ENCODE results near the gene FHOD3.

DNA sequence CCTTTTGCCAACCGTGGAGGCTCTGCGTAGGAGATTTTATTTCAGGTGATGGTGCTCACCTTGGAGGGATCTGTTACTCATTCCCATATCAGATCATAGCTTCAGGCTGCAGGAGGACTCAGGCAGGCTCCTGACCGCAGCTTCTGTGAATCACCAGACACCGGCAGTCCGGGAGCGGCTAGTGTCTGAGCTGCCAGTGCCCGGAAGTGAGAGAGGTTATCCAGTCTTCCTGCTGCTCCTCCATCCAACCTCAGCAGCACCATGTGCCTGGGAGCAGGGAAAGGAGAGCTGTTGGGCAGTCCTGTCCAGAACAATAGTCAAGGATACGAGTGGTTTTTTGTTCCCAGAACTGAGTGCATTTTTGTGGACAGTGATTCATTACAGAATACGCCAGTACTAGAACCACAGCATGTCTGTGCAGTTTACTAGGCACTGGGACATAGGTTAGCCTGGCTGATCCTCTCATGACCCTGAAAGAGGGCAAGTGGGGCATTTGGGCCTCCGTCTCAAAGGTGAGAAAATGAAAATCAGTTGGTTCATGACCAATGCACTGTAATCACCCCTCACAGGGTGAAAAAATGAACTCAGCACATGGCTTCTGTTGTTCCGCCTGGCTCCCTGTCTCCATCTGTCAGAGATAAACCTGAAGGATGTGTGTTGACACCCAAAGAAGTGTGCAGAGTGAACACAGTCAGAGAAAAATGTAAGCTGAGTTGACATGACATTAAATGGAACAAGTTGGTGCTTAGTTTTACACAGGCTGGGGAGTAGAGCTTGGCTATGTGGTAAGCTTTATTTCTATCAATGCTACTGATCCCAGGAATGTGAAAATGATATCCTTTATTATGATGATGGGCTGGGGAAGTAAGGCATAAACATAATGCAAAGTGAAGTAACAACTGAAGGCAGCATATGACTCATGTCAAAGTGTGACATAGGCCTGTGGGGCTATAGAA lies 12.2 kb downstream of the FHOD3 start:
- TF ChIP-seq POLR2A (IDR thresholded peaks at IDR 0.05; ENCODE audit: low read length): no peak
- no peak for TF ChIP-seq JUNB (IDR thresholded peaks at IDR 0.05)
- TF ChIP-seq, protein P1, sequence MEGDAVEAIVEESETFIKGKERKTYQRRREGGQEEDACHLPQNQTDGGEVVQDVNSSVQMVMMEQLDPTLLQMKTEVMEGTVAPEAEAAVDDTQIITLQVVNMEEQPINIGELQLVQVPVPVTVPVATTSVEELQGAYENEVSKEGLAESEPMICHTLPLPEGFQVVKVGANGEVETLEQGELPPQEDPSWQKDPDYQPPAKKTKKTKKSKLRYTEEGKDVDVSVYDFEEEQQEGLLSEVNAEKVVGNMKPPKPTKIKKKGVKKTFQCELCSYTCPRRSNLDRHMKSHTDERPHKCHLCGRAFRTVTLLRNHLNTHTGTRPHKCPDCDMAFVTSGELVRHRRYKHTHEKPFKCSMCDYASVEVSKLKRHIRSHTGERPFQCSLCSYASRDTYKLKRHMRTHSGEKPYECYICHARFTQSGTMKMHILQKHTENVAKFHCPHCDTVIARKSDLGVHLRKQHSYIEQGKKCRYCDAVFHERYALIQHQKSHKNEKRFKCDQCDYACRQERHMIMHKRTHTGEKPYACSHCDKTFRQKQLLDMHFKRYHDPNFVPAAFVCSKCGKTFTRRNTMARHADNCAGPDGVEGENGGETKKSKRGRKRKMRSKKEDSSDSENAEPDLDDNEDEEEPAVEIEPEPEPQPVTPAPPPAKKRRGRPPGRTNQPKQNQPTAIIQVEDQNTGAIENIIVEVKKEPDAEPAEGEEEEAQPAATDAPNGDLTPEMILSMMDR (IDR thresholded peaks at IDR 0.05): no peak
- TF ChIP-seq RARB (CRISPR knock-in tag; IDR thresholded peaks at IDR 0.05): no peak
- no peak for TF ChIP-seq NR3C1 (IDR thresholded peaks at IDR 0.05)
- no peak for TF ChIP-seq BHLHE40 (IDR thresholded peaks at IDR 0.05; ENCODE audit: low read depth, low read length)
